Measurements from ENCODE around the gene HMCN2. TPM values are rescaled to one million over a fixed set of nuclear protein-coding genes. Genes with fewer than 3 reads are reported as not detected.

Gene HMCN2
- total RNA-seq, 1 donor from 2014 or later = 0.15 TPM

GRCh38 chr9:130241198-130241535 lies 24.4 kb upstream of the HMCN2 start:
- H3K27ac ChIP-seq = no peak overlapping the region
- DNase-seq (ENCODE audit: low spot score) = no peak
- H3K9me3 ChIP-seq (ENCODE audit: low read depth) = no peaks in the 10 kb centered on the region
- H3K9me3 Mint-ChIP-seq = no peaks in the 10 kb centered on the region
- peak overlapping the region; percentile 48 for H2AFZ ChIP-seq (replicated peaks)
- H3F3A ChIP-seq (ENCODE audit: low read depth) = no peaks in the 10 kb centered on the region
- no peak overlapping the region for H3K27ac Mint-ChIP-seq
- no peak overlapping the region for H3K4me3 Mint-ChIP-seq
- H3K4me3 ChIP-seq = no peak overlapping the region
- H3K36me3 Mint-ChIP-seq = no peaks in the 10 kb centered on the region
- H3K27me3 Mint-ChIP-seq (ENCODE audit: insufficient read depth, low read depth) = peaks cover 8% of the 10 kb centered on the region
- no peaks in the 10 kb centered on the region for H3K36me3 ChIP-seq
- no peaks in the 10 kb centered on the region for H3K27me3 ChIP-seq
- H3K4me1 Mint-ChIP-seq = peaks cover 20% of the 10 kb centered on the region
- no peak overlapping the region for H3K4me2 ChIP-seq
- peaks cover 4% of the 10 kb centered on the region for H3K4me1 ChIP-seq
- no peak overlapping the region for H3K9ac ChIP-seq
- H4K20me1 ChIP-seq (ENCODE audit: low read depth) = no peaks in the 10 kb centered on the region
- TF ChIP-seq EZH2 (IDR thresholded peaks at IDR 0.05) (no peak), EZH2phosphoT487 (IDR thresholded peaks at IDR 0.05) (no peak), CTCF (IDR thresholded peaks at IDR 0.05) (no peak)
- no peaks in the 10 kb centered on the region for H3K79me2 ChIP-seq (ENCODE audit: low read depth)

GRCh38 chr9:130242270-130243014 lies 23.1 kb upstream of the HMCN2 start:
- Histone ChIP-seq H3K27me3 (no peaks in the 10 kb centered on the region), H3K9ac (no peak overlapping the region), H3K36me3 (no peaks in the 10 kb centered on the region), H3K4me2 (peak overlapping the region; percentile 68), H3K27ac (no peak overlapping the region), H4K20me1 (ENCODE audit: low read depth) (no peaks in the 10 kb centered on the region), H3K9me3 (ENCODE audit: low read depth) (no peaks in the 10 kb centered on the region), H3K79me2 (ENCODE audit: low read depth) (no peaks in the 10 kb centered on the region), H2AFZ (replicated peaks) (peak overlapping the region; percentile 96), H3K4me3 (no peak overlapping the region), H3F3A (ENCODE audit: low read depth) (no peaks in the 10 kb centered on the region), H3K4me1 (peaks cover 4% of the 10 kb centered on the region)
- no peak for DNase-seq (ENCODE audit: low spot score)
- TF ChIP-seq EZH2 (IDR thresholded peaks at IDR 0.05) = no peak
- no peak for TF ChIP-seq EZH2phosphoT487 (IDR thresholded peaks at IDR 0.05)
- TF ChIP-seq CTCF (IDR thresholded peaks at IDR 0.05) = no peak
- Mint-ChIP-seq H3K36me3 (no peaks in the 10 kb centered on the region), H3K9me3 (no peaks in the 10 kb centered on the region), H3K27me3 (ENCODE audit: insufficient read depth, low read depth) (peaks cover 8% of the 10 kb centered on the region), H3K27ac (no peak overlapping the region), H3K4me1 (peaks cover 13% of the 10 kb centered on the region), H3K4me3 (peak overlapping the region; percentile 65)

- peak overlapping the region; percentile 96 for H2AFZ ChIP-seq (replicated peaks)
- peaks cover 8% of the 10 kb centered on the region for H3K27me3 Mint-ChIP-seq (ENCODE audit: insufficient read depth, low read depth)
- H3K4me3 Mint-ChIP-seq = peak overlapping the region; percentile 65
Observed at GRCh38 chr9:130243015-130243881, 22.3 kb upstream of the HMCN2 start.

More at GRCh38 chr9:130243015-130243881, 22.3 kb upstream of the HMCN2 start:
- Histone ChIP-seq H3K9ac (no peak overlapping the region), H3K36me3 (no peaks in the 10 kb centered on the region), H3K4me2 (peak overlapping the region; percentile 68), H3K9me3 (ENCODE audit: low read depth) (no peaks in the 10 kb centered on the region), H3K27me3 (no peaks in the 10 kb centered on the region), H3K27ac (no peak overlapping the region), H3K79me2 (ENCODE audit: low read depth) (no peaks in the 10 kb centered on the region), H3K4me1 (peaks cover 4% of the 10 kb centered on the region), H3K4me3 (no peak overlapping the region), H3F3A (ENCODE audit: low read depth) (no peaks in the 10 kb centered on the region), H4K20me1 (ENCODE audit: low read depth) (no peaks in the 10 kb centered on the region)
- Mint-ChIP-seq H3K4me1 (peaks cover 13% of the 10 kb centered on the region), H3K9me3 (no peaks in the 10 kb centered on the region), H3K36me3 (no peaks in the 10 kb centered on the region), H3K27ac (no peak overlapping the region)
- TF ChIP-seq EZH2 (IDR thresholded peaks at IDR 0.05) = no peak
- peak; percentile 93 for TF ChIP-seq CTCF (IDR thresholded peaks at IDR 0.05)
- no peak for TF ChIP-seq EZH2phosphoT487 (IDR thresholded peaks at IDR 0.05)
- DNase-seq (ENCODE audit: low spot score) = peak; percentile 88

All from neural progenitor cell (in vitro differentiated cells).